ENCODE results near the gene ALOX12. TPM values are rescaled to one million over a fixed set of nuclear protein-coding genes. Genes with fewer than 3 reads are reported as not detected.
"Not testable (repeated sequence)": the region's sequence is repeated elsewhere in the genome, so short reads cannot be mapped to it uniquely, and the experiment has no call there.

ALOX12 gene
- total RNA-seq, 2 experiments from 2014 or later: not detected

DNA sequence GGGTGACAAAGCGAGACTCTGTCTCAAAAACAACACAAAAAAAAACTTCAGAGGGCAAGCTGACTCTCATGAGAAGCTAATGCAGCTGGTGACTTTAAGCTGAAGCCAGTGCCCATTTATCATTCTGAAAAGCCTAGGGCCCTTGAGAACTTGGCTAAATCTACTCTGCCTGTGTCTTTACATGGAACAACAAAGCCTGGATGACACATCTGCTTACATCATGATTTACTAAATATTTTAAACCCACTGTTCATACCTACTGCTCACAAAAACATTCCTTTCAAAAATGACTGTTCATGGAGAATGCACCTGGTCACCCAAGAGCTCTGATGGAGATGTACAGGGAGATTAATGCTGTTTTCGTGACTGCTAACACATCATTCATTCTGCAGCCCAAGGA is 6.1 kb upstream of the ALOX12 start:
- no peak overlapping the region for H3K4me3 ChIP-seq (ENCODE audit: low read depth, low read length, poor library complexity, severe bottlenecking)
- CTCF ChIA-PET (ENCODE audit: unreplicated experiment): no interaction called here
- no peaks in the 10 kb centered on the region for H4K20me1 ChIP-seq (ENCODE audit: insufficient read depth, low read length)
- BruUV-seq (replicated peaks): no TSS peak
- H3K27ac ChIP-seq (ENCODE audit: low read depth, low read length, poor library complexity, severe bottlenecking): no peak overlapping the region
- TF ChIP-seq, protein P1, sequence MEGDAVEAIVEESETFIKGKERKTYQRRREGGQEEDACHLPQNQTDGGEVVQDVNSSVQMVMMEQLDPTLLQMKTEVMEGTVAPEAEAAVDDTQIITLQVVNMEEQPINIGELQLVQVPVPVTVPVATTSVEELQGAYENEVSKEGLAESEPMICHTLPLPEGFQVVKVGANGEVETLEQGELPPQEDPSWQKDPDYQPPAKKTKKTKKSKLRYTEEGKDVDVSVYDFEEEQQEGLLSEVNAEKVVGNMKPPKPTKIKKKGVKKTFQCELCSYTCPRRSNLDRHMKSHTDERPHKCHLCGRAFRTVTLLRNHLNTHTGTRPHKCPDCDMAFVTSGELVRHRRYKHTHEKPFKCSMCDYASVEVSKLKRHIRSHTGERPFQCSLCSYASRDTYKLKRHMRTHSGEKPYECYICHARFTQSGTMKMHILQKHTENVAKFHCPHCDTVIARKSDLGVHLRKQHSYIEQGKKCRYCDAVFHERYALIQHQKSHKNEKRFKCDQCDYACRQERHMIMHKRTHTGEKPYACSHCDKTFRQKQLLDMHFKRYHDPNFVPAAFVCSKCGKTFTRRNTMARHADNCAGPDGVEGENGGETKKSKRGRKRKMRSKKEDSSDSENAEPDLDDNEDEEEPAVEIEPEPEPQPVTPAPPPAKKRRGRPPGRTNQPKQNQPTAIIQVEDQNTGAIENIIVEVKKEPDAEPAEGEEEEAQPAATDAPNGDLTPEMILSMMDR (conservative IDR thresholded peaks at IDR 0.05; ENCODE audit: low read length): no peak
- no peak for TF ChIP-seq EZH2phosphoT487 (IDR thresholded peaks at IDR 0.05; ENCODE audit: borderline replicate concordance, low read depth, low read length)
- no peaks in the 10 kb centered on the region for H3K9me2 ChIP-seq (ENCODE audit: insufficient read depth, low read length)
- no peaks in the 10 kb centered on the region for H3K4me1 ChIP-seq (ENCODE audit: insufficient read depth, low read length, poor library complexity, severe bottlenecking)
- intact Hi-C loops (cut with micrococcal nuclease; ENCODE audit: unreplicated experiment): no loop called here
- H3K4me2 ChIP-seq (ENCODE audit: low read length): no peak overlapping the region
- H3K36me3 ChIP-seq (ENCODE audit: insufficient read depth, low read length): no peaks in the 10 kb centered on the region
- DNase-seq (ENCODE audit: low spot score): no peak
- POLR2A ChIA-PET: no interaction called here
- H2AFZ ChIP-seq (ENCODE audit: low read length): no peak overlapping the region
- H3K79me2 ChIP-seq (ENCODE audit: insufficient read depth, low read depth, low read length): no peaks in the 10 kb centered on the region
- no peaks in the 10 kb centered on the region for H3K9me3 ChIP-seq (ENCODE audit: low read length)

GRCh38 chr17:6993613-6994056 is 2.2 kb upstream of the ALOX12 start:
- H3K79me2 ChIP-seq (ENCODE audit: insufficient read depth, low read depth, low read length); DNase-seq (ENCODE audit: low spot score); H3K36me3 ChIP-seq (ENCODE audit: insufficient read depth, low read length); H3K4me1 ChIP-seq (ENCODE audit: insufficient read depth, low read length, poor library complexity, severe bottlenecking); H3K27ac ChIP-seq (ENCODE audit: low read depth, low read length, poor library complexity, severe bottlenecking); H2AFZ ChIP-seq (ENCODE audit: low read length); H3K4me2 ChIP-seq (ENCODE audit: low read length); BruUV-seq (replicated peaks); H4K20me1 ChIP-seq (ENCODE audit: insufficient read depth, low read length); CTCF ChIA-PET (ENCODE audit: unreplicated experiment); H3K4me3 ChIP-seq (ENCODE audit: low read depth, low read length, poor library complexity, severe bottlenecking); H3K9me3 ChIP-seq (ENCODE audit: low read length); intact Hi-C loops (cut with micrococcal nuclease; ENCODE audit: unreplicated experiment); H3K9me2 ChIP-seq (ENCODE audit: insufficient read depth, low read length): not testable (repeated sequence)
- POLR2A ChIA-PET: interaction anchor here (1.3 kb wide), 1 partner anchor 9 kb away, joined by 3 read pairs; no protein-coding TSS in a partner anchor

GRCh38 chr17:6994118-6994598 is 1.7 kb upstream of the ALOX12 start:
- Histone ChIP-seq H3K4me2 (ENCODE audit: low read length) (no peak overlapping the region), H3K36me3 (ENCODE audit: insufficient read depth, low read length) (peaks cover 4% of the 10 kb centered on the region; the same call in 1 of the 2 replicates), H3K79me2 (ENCODE audit: insufficient read depth, low read depth, low read length) (no peaks in the 10 kb centered on the region), H3K9me3 (ENCODE audit: low read length) (no peaks in the 10 kb centered on the region), H3K27ac (ENCODE audit: low read depth, low read length, poor library complexity, severe bottlenecking) (no peak overlapping the region), H3K4me3 (ENCODE audit: low read depth, low read length, poor library complexity, severe bottlenecking) (no peak overlapping the region), H4K20me1 (ENCODE audit: insufficient read depth, low read length) (no peaks in the 10 kb centered on the region), H2AFZ (ENCODE audit: low read length) (no peak overlapping the region), H3K4me1 (ENCODE audit: insufficient read depth, low read length, poor library complexity, severe bottlenecking) (no peaks in the 10 kb centered on the region), H3K9me2 (ENCODE audit: insufficient read depth, low read length) (no peaks in the 10 kb centered on the region)
- ChIA-PET POLR2A (interaction anchor here (1.3 kb wide), 1 partner anchor 9 kb away, joined by 3 read pairs; no protein-coding TSS in a partner anchor), CTCF (ENCODE audit: unreplicated experiment) (no interaction called here)
- TF ChIP-seq, protein P1 (conservative IDR thresholded peaks at IDR 0.05; ENCODE audit: low read length): no peak
- TF ChIP-seq EZH2phosphoT487 (IDR thresholded peaks at IDR 0.05; ENCODE audit: borderline replicate concordance, low read depth, low read length): no peak
- no peak for DNase-seq (ENCODE audit: low spot score)
- intact Hi-C loops (cut with micrococcal nuclease; ENCODE audit: unreplicated experiment): no loop called here
- BruUV-seq (replicated peaks): no TSS peak
